H1 (cell line): ENCODE measurements around the gene POC1B.

ENCODE experiments used
- RXRA ChIP-seq: IDR thresholded peaks from 2 replicates; pipeline ENCODE4 v1.6.1; 2011; ENCODE audit warnings: low read depth, mild to moderate bottlenecking, low read length, moderate library complexity; ENCODE audit not compliant: insufficient read depth
- SAP30 ChIP-seq: fragments of 300-600 bp; sonication (generic); IDR thresholded peaks from 2 replicates; pipeline ENCODE4 v1.7.1; 2012; ENCODE audit warnings: low read length, moderate library complexity, mild to moderate bottlenecking, inconsistent platforms; ENCODE audit not compliant: insufficient read depth, insufficient replicate concordance
- SIN3A ChIP-seq, 2 experiments: IDR thresholded peaks in 1 of 2; conservative IDR thresholded peaks in 1 of 2; 2 replicates each; pipeline ENCODE4 v1.6.1; 2011 to 2012; ENCODE audit warnings: low read length in 2 of 2, improper control_type of control experiment in 1 of 2, low read depth in 1 of 2, mild to moderate bottlenecking in 1 of 2

DNA sequence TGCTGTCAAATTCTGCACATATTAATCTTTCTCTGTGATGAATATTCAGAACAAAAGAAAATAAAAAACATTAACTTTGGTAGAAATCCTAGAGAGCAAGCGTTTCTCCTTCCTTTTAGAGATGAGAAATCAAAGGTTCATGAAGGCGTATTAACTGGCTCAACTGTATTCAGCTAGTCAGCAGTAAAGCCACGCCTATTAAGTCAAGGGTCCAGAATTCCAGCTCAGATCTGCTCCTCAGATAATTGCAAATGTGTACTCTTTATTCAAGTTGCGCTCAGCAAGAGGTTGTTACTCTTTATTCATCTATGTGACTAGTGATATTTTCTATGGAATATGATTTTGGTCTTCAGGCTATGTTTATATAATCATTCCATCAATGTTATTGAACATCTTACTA is 13.1 kb upstream of the POC1B start:
- no peak for TF ChIP-seq RXRA
- TF ChIP-seq SIN3A (conservative IDR thresholded peaks at IDR 0.05 in 1 of 2, IDR thresholded peaks at IDR 0.05 in 1 of 2; ENCODE audit: low read depth in 1 of 2, low read length in 2 of 2), result no peak
- TF ChIP-seq SAP30, result no peak
